NCI-H2081 (cell line): Measurements from ENCODE around the gene UCK2.
A peak's percentile ranks its signal among the peaks of the same experiment; 100 is the strongest.

Experiments
- DNase-seq, 2 experiments: peaks; one replicate each; lab custom pipeline; 2025; lab: John Stamatoyannopoulos, UW

The UCK2 gene

GRCh38 chr1:165855010-165855838, 27.8 kb downstream of the UCK2 start:
- DNase-seq: no peak

DNA sequence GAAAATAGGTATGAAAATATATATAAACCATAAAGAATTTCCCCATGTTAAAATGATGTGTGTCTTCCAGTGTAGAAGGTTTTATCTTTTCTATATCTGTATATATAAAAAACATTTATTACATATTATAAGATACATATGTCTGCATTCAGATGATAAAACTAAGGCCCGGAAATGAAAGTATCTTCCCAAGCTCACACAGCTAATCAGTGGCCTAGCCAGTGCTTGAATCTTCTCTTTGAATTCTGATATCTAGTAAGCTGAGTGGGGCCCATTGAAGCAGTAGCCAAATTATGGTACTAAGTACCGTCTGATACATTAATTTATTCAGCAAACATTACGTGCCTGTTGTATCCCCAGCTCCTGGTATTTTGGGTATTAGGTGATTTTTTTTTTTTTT, 28.6 kb downstream of the UCK2 start:
- DNase-seq: no peak

GRCh38 chr1:165856606-165857005, 29.2 kb downstream of the UCK2 start:
- no peak for DNase-seq

- DNase-seq: no peak
These were observed 29.8 kb downstream of the UCK2 start for GRCh38 chr1:165857046-165857801.

DNA sequence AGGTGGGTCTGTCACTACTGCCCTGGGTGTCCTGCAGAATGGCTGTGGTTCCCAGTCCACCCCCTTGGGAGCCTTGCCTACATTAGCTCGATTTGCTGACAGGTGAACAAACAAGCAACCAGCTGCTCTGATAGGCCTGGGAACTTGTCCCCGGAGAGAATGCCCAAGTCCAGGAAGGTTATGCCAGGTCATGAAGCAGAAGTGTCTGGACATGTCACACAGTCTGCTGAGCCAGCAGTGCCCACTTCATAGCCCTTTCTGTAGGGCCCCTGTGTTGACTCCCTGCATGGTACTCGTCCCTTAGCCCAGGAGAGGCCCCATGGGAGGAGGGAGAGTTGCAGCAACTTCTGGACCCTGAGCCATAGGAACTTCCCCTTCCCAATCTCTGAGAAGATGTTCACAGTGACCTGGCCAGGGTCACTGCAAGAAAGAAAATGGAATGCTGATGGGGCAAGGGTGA, 31.0 kb downstream of the UCK2 start:
- peak; percentile 17 to 68 for DNase-seq

GRCh38 chr1:165858967-165859845, 31.8 kb downstream of the UCK2 start:
- no peak for DNase-seq

- no peak for DNase-seq
These were observed 32.7 kb downstream of the UCK2 start for GRCh38 chr1:165860065-165860464.

- no peak for DNase-seq
These were observed 34.5 kb downstream of the UCK2 start for GRCh38 chr1:165861911-165862310.

DNA sequence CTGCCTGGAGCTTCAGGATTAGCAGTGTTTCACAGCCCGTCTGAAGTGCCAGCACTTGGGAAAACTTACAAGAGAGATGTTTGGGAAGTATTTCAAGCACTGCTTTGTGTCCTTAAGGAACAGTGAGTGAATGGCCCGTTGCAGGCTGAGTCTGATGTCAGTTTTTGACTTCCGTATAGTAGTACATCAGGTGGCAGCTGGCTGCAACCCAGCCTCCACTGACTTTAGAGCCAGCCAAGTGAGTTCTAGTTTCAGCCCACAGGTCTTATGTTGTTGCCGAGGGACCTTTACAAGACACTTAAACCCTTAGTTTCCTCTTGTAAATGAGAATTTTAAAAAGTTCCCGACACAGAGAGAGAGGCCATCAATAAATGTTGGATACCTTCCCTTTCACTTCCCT, 35.0 kb downstream of the UCK2 start:
- DNase-seq: no peak

GRCh38 chr1:165863346-165863745, 35.9 kb downstream of the UCK2 start:
- no peak for DNase-seq

DNA sequence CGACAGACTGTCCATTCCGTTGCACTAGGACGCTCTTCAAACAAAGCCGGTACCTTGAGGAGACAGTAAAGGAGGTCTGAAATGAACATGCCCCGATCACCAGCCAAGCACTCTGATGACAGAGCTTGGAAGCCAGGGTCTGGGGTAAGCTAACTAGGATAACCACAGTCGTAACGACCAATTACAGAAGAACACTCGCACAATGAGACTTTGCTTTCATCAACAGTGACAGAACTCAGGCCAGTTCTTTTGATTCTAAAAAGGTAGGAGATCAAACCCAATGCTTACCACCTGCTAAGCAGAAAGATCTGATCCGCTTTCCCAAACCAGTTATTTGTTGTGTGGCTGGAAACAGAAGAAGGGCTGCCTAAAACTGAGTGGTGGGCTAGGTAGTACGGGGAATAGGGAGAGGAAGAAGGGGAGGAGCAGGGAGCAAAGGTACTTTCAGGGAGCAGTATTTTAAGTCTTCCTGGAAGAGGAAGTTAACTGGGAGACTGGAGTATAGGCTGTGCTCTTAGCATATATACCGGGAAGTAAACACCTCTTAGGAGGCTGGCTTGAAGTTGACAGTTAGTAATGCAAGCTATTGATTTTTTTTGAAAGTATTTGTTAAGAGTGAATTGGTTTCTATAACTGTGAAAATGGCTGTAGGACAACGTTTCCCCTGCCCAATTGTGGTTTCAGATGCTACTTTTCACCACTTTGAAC, 38.4 kb downstream of the UCK2 start:
- no peak for DNase-seq

DNA sequence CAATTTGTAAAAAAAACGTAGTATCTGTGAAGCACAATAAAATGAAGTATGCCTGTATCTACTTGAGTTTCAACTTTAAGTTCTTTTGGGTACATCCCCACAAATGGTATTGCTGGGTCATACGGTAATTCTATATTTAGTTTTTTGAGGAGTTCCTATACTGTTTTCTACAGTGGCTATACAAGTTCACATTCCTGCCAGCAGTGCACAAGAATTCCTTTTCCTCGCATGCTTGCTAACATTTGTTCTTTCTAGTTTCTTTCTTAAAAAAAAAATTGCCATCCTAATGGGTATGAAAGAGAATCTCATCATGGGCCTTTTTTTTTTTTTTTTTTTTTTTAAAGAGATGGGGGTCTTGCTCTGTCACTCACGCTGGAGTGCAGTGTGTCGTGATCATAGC, 41.9 kb downstream of the UCK2 start:
- no peak for DNase-seq

GRCh38 chr1:165871311-165872067, 44.1 kb downstream of the UCK2 start:
- DNase-seq: peak in 1 of 2 experiments; percentile 59

DNA sequence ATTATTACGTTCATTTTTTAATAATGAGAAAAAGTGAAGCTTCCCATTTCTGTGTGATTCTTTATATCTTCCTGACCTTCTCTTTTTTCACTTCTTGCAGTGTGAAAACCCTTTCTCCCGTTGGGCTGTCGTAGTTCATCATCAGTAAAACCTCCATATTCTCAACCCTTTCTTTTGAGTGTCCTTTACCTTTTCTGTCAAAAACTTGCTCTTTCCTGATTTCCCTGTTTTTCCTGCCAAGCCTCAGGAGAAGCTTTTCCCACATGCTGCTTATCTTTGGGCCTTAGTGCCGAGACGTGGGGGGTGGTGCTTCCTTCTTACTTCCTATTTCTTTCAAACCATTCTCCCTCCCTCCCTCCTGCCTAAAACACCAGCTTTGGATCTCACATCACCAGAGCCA, 46.1 kb downstream of the UCK2 start:
- no peak for DNase-seq

DNA sequence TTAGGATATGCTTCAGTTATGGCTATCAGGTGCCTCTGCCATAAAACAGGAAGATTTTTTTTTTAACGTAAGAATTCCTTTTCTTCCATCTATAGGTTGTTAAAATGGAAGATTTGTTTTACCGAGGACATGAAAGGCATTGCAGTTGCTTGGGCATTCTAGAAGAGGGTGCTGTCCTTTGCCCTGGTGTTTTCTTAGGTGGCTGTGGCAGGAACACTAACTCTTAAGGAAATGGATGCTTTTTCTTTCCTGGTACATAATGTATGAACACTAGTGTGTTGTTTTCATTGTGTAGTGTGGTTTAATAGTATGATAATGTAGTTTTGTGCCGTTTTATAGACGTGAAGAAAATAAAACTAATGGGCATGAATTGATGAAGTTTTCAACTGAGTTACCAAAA, 47.2 kb downstream of the UCK2 start:
- DNase-seq: no peak

DNA sequence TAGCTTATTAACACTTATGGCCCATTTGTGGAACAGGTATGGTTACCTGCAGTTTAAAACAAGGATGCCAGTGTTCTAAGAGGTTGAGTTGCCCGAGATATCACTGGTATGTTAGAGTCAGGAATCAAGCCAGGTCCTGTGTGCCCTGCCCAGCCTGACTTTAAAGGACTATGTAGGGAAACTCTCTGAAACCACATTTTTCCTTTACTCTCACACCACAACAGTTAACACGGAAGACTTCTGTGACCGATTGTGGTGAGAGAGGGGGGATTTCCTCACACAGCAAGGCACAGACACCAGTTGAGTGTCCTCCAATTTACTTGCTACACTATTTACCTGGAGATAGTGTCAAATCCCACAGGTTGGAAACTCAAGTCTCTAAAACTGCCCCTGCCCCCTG, 47.8 kb downstream of the UCK2 start:
- no peak for DNase-seq

GRCh38 chr1:165875604-165876003, 48.2 kb downstream of the UCK2 start:
- DNase-seq: no peak

- no peak for DNase-seq
These were observed 48.7 kb downstream of the UCK2 start for GRCh38 chr1:165876121-165876520.

- DNase-seq: no peak
These were observed 50.0 kb downstream of the UCK2 start for GRCh38 chr1:165877411-165877810.

GRCh38 chr1:165877940-165878556, 50.6 kb downstream of the UCK2 start:
- no peak for DNase-seq
